PC-3 (cell line): ENCODE measurements around the gene ACBD4. TPM values are rescaled to one million over a fixed set of nuclear protein-coding genes. Genes with fewer than 3 reads are reported as not detected.

Source experiments
- ATAC-seq: fragments of 200-7000 bp; cut with Tn5 transposase; 2 replicates; pipeline ENCODE4 v1.9.1; 2020; ENCODE audit warnings: mild to moderate bottlenecking, moderate library complexity
- BruUV-seq: library from RNA; stranded (reverse); fragments of 400-500 nt; replicated peaks from 2 replicates; lab custom pipeline; 2021; lab: Mats Ljungman, UMichigan
- CTCF ChIA-PET: fragments of 300-600 bp; sonication (Branson Sonifier 250); formaldehyde crosslinking; loops from one replicate; lab custom pipeline; 2022; ENCODE audit warnings: antibody characterized with exemption; lab: Charles Lee
- POLR2A ChIA-PET: fragments of 300-600 bp; sonication (Branson Sonifier 250); formaldehyde crosslinking; loops from one replicate; lab custom pipeline; 2022; ENCODE audit warnings: antibody characterized with exemption; ENCODE audit not compliant: unreplicated experiment; lab: Charles Lee
- DNase-seq: peaks from one replicate; pipeline ENCODE4 v3.0.0-alpha.2; 2015
- H2AFZ ChIP-seq: fragments of 300-600 bp; sonication (generic); 2 replicates; pipeline ENCODE4 v1.6.0; 2016; ENCODE audit warnings: antibody characterized with exemption, low read length
- H3F3A ChIP-seq: fragments of 300-600 bp; sonication (generic); one replicate; pipeline ENCODE4 v1.6.0; 2017; ENCODE audit warnings: antibody characterized with exemption, low read length, control low read depth, mild to moderate bottlenecking; ENCODE audit not compliant: unreplicated experiment
- H3K27ac ChIP-seq: fragments of 300-600 bp; sonication (generic); 2 replicates; pipeline ENCODE4 v1.5.1; 2016; ENCODE audit warnings: mild to moderate bottlenecking, low read length
- H3K27me3 ChIP-seq: fragments of 300-600 bp; sonication (generic); 2 replicates; pipeline ENCODE4 v1.6.1; 2016; ENCODE audit warnings: low read length, mixed read lengths
- H3K36me3 ChIP-seq: fragments of 300-600 bp; sonication (generic); 2 replicates; pipeline ENCODE4 v1.6.1; 2016; ENCODE audit warnings: low read depth, mixed run types, low read length, mixed read lengths
- H3K4me1 ChIP-seq: fragments of 300-600 bp; sonication (generic); 2 replicates; pipeline ENCODE4 v1.5.1; 2016; ENCODE audit warnings: low read length; ENCODE audit not compliant: insufficient read depth
- H3K4me2 ChIP-seq: fragments of 300-600 bp; sonication (generic); 2 replicates; pipeline ENCODE4 v1.6.0; 2016; ENCODE audit warnings: low read length
- H3K4me3 ChIP-seq: fragments of 300-600 bp; sonication (generic); 2 replicates; pipeline ENCODE4 v1.5.1; 2016; ENCODE audit warnings: mild to moderate bottlenecking, low read length, mixed read lengths
- H3K79me2 ChIP-seq: fragments of 300-600 bp; sonication (generic); 2 replicates; pipeline ENCODE4 v1.6.1; 2017; ENCODE audit warnings: low read length, mixed read lengths
- H3K9ac ChIP-seq: fragments of 300-600 bp; sonication (generic); 2 replicates; pipeline ENCODE4 v1.6.0; 2016; ENCODE audit warnings: mild to moderate bottlenecking, low read length
- H3K9me2 ChIP-seq: fragments of 300-600 bp; sonication (generic); replicated peaks from 2 replicates; pipeline ENCODE4 v1.6.1; 2016; ENCODE audit warnings: mixed run types, low read length, mixed read lengths
- H3K9me3 ChIP-seq: fragments of 300-600 bp; sonication (generic); 2 replicates; pipeline ENCODE4 v1.6.1; 2016; ENCODE audit warnings: low read length, mixed read lengths
- H4K20me1 ChIP-seq: fragments of 300-600 bp; sonication (generic); 2 replicates; pipeline ENCODE4 v1.6.1; 2016; ENCODE audit warnings: low read length, mixed read lengths
- EZH2 ChIP-seq: fragments of 300-600 bp; sonication (generic); IDR thresholded peaks from one replicate; pipeline ENCODE4 v1.6.1; 2017; ENCODE audit warnings: antibody characterized with exemption, mild to moderate bottlenecking, low read length; ENCODE audit not compliant: unreplicated experiment
- EZH2phosphoT487 ChIP-seq: fragments of 300-600 bp; sonication (generic); IDR thresholded peaks from 2 replicates; pipeline ENCODE4 v1.6.1; 2018; ENCODE audit warnings: mild to moderate bottlenecking, antibody characterized with exemption, low read length, borderline replicate concordance
- intact Hi-C: fragments of 100-400 bp; cut with micrococcal nuclease; formaldehyde crosslinking; loops from 2 replicates; pipeline ENCODE4 v1.9.0; 2023
- total RNA-seq: library from RNA; depleted of rRNA; stranded (reverse); fragments of >200 nt; gene quantifications from 2 replicates; pipeline ENCODE4 v1.2.3, GENCODE V29; 2014
- TF ChIP-seq, protein P1 (sequence below): fragments of 300-600 bp; sonication (generic); conservative IDR thresholded peaks from 2 replicates; pipeline ENCODE4 v1.5.1; 2017; ENCODE audit warnings: antibody characterized with exemption, low read depth, mild to moderate bottlenecking, low read length

The ACBD4 gene
- total RNA-seq, 1 experiment from 2014 or later, result 12.9 TPM

DNA sequence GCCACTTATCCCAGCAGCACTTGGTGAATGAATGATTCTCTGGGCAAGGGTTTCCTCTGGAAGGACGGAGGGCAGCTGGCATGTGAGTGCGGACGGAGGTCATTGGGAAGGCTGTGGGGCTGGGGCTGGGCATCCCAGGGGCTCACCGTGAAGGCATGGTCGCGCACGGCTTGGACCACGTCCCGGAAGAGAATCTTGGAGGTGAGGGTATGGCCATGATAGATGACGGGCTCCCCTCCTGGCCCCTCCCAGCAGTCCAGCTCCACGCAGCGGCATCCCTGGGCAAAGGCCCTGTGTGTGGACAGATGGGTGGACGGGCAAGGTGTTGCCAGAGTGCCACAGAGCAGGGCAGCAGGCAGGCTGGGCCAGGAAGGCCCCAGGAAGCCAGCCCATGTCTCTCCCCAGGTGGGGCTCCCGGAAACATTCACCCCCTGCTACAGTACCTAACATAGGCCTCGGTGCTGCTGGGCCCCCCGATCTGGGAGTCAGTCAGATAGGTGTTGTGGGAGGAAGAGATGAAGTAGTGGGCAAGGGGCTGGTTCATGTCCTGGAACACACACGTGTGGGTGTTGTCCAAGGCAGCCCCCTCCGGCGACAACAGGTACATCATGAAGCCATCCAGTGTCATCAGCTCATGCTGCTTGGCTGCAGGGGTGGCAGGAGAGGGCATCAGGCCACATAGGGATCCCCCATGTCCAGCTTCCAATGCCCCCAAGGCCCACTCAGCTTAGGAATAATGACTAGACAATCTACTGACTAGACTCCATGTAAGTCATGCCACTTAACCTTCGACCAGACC lies 17.4 kb upstream of the ACBD4 start:
- H3K9me3 ChIP-seq, result no peaks in the 10 kb centered on the region
- POLR2A ChIA-PET, result no interaction called here
- DNase-seq, result no peak
- BruUV-seq, result no TSS peak
- no peak overlapping the region for H3K4me2 ChIP-seq
- H3K79me2 ChIP-seq, result peaks cover 14% of the 10 kb centered on the region; the same call in 1 of the 2 replicates
- no peak overlapping the region for H3K9ac ChIP-seq
- no peak for ATAC-seq
- no peak overlapping the region for H3K27ac ChIP-seq
- H3K4me3 ChIP-seq, result no peak overlapping the region
- no peaks in the 10 kb centered on the region for H3F3A ChIP-seq
- intact Hi-C loops, result no loop called here
- no peak for TF ChIP-seq EZH2phosphoT487
- H3K4me1 ChIP-seq, result peaks cover 11% of the 10 kb centered on the region
- H4K20me1 ChIP-seq, result no peaks in the 10 kb centered on the region
- H3K36me3 ChIP-seq, result no peaks in the 10 kb centered on the region
- CTCF ChIA-PET, result interaction anchor here (1.2 kb wide), 1 partner anchor 18 kb away, joined by 6 read pairs; the partner anchor contains the start of gene ACBD4
- H3K9me2 ChIP-seq, result no peaks in the 10 kb centered on the region
- no peak overlapping the region for H2AFZ ChIP-seq
- no peaks in the 10 kb centered on the region for H3K27me3 ChIP-seq

DNA sequence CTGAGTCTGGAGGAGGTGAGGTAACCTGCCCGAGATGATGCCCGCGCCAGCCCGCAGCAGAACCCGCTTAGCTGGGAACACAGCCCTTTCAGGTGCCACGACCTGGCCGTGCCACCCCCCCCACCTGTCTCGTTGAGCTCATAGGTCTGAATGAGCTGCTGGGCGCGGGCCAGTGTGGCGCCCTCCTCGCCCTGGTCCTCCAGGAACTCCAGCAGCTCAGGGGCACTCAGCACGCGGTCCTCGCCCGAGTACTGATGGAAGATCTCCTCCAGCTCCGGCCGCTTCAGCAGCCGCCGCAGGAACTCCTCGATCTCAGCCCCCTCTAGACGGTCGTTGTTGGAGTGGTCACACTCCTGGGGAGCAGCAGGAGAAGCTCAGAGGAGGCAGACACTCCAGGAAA lies 16.8 kb upstream of the ACBD4 start:
- intact Hi-C loops, result no loop called here
- no peak for ATAC-seq
- Histone ChIP-seq H3K4me2 (no peak overlapping the region), H3K36me3 (no peaks in the 10 kb centered on the region), H3K27me3 (no peaks in the 10 kb centered on the region), H4K20me1 (no peaks in the 10 kb centered on the region), H3K4me1 (peaks cover 18% of the 10 kb centered on the region), H2AFZ (no peak overlapping the region), H3K9me3 (no peaks in the 10 kb centered on the region), H3K27ac (no peak overlapping the region), H3K4me3 (no peak overlapping the region), H3K9me2 (no peaks in the 10 kb centered on the region), H3K9ac (no peak overlapping the region), H3K79me2 (peaks cover 20% of the 10 kb centered on the region), H3F3A (no peaks in the 10 kb centered on the region)
- no peak for TF ChIP-seq EZH2phosphoT487
- TF ChIP-seq EZH2, result no peak
- TF ChIP-seq, protein P1, sequence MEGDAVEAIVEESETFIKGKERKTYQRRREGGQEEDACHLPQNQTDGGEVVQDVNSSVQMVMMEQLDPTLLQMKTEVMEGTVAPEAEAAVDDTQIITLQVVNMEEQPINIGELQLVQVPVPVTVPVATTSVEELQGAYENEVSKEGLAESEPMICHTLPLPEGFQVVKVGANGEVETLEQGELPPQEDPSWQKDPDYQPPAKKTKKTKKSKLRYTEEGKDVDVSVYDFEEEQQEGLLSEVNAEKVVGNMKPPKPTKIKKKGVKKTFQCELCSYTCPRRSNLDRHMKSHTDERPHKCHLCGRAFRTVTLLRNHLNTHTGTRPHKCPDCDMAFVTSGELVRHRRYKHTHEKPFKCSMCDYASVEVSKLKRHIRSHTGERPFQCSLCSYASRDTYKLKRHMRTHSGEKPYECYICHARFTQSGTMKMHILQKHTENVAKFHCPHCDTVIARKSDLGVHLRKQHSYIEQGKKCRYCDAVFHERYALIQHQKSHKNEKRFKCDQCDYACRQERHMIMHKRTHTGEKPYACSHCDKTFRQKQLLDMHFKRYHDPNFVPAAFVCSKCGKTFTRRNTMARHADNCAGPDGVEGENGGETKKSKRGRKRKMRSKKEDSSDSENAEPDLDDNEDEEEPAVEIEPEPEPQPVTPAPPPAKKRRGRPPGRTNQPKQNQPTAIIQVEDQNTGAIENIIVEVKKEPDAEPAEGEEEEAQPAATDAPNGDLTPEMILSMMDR, result no peak
- ChIA-PET CTCF (interaction anchor here (1.2 kb wide), 1 partner anchor 17 kb away, joined by 6 read pairs; the partner anchor contains the start of gene ACBD4), POLR2A (no interaction called here)
- no TSS peak for BruUV-seq
- DNase-seq, result no peak

DNA sequence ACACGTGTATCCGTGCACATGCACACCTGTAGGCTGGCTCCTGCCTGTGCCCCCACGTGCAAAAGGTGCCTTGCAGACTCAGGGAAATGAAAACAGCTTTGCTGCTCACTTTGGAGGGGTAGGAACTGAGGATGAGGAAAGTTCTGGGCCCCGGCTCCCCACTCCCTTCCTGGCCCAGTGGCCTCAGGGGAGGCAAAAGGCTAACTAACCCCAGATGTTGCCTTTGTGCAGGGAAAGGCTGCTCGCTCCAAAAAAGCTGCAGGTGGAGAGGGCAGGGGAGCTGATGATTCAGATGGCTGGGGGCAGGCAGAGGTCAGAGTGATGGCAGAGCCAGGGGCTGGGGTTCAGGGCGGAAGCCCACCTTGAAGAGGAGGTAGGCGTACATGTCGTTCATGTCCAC lies 15.5 kb upstream of the ACBD4 start:
- CTCF ChIA-PET, result no interaction called here
- POLR2A ChIA-PET, result no interaction called here
- no peak for ATAC-seq

More for the DNA sequence above, 15.5 kb upstream of the ACBD4 start:
- Histone ChIP-seq H3K36me3 (no peaks in the 10 kb centered on the region), H3K9me2 (no peaks in the 10 kb centered on the region), H3K27me3 (no peaks in the 10 kb centered on the region), H3K27ac (no peak overlapping the region), H3K4me2 (no peak overlapping the region), H3K9me3 (no peaks in the 10 kb centered on the region), H3K79me2 (peaks cover 28% of the 10 kb centered on the region), H3K4me1 (peaks cover 31% of the 10 kb centered on the region), H3K4me3 (no peak overlapping the region), H2AFZ (no peak overlapping the region), H3F3A (no peaks in the 10 kb centered on the region), H3K9ac (no peak overlapping the region), H4K20me1 (no peaks in the 10 kb centered on the region)
- BruUV-seq, result no TSS peak
- TF ChIP-seq, protein P1, result no peak
- TF ChIP-seq EZH2phosphoT487 (no peak), EZH2 (no peak)
- no peak for DNase-seq
- intact Hi-C loops, result no loop called here
